ENCODE results near the gene ZC3HAV1L.

Gene ZC3HAV1L

DNA sequence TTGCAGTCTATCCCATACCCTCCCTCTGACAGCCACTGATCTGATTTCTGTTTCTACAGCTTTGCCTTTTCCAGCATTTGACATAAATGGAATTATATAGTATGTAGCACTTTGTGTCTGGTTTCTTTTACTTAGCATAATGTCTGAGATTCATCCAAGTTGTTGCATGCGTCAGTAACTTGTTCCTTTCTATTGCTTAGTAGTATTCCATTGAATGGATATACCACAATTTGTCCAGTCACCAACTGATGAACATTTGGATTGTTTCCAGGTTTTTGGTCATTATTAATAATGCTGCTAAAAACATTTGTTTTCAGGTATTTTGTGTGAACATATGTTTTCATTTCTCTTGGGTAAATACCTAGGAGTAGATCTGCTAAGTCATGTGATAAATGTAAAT lies 48.2 kb downstream of the ZC3HAV1L start:
- DNase-seq (ENCODE audit: low read depth): no peak
- no peak overlapping the region for H3K4me3 ChIP-seq (ENCODE audit: low read depth, low read length)
- TF ChIP-seq, protein P1, sequence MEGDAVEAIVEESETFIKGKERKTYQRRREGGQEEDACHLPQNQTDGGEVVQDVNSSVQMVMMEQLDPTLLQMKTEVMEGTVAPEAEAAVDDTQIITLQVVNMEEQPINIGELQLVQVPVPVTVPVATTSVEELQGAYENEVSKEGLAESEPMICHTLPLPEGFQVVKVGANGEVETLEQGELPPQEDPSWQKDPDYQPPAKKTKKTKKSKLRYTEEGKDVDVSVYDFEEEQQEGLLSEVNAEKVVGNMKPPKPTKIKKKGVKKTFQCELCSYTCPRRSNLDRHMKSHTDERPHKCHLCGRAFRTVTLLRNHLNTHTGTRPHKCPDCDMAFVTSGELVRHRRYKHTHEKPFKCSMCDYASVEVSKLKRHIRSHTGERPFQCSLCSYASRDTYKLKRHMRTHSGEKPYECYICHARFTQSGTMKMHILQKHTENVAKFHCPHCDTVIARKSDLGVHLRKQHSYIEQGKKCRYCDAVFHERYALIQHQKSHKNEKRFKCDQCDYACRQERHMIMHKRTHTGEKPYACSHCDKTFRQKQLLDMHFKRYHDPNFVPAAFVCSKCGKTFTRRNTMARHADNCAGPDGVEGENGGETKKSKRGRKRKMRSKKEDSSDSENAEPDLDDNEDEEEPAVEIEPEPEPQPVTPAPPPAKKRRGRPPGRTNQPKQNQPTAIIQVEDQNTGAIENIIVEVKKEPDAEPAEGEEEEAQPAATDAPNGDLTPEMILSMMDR (conservative IDR thresholded peaks at IDR 0.05; ENCODE audit: low read depth, low read length): no peak

DNA sequence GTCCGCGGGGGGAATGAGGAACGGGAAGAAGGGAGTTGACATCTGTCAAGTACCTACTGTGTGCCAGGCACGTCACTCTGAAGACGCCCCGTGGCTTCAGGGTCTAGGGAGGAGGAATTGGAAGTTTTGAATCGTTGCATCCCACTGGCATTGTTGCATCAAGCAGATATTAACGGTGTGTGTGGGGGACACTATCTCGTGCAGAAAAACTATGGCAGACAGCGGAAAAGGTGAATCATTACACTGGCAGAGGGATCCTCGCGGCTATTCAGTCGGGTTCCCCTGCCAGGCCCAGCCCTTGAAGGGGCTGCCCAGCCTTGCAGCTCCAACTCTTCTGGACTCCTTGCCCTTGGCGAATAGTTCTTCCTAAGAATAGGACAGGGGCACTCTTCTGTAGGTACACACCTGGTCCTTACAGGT lies 53.6 kb downstream of the ZC3HAV1L start:
- peak overlapping the region; percentile 69 for H3K4me3 ChIP-seq (ENCODE audit: low read depth, low read length)
- DNase-seq (ENCODE audit: low read depth): no peak
- TF ChIP-seq, protein P1 (conservative IDR thresholded peaks at IDR 0.05; ENCODE audit: low read depth, low read length): no peak

DNA sequence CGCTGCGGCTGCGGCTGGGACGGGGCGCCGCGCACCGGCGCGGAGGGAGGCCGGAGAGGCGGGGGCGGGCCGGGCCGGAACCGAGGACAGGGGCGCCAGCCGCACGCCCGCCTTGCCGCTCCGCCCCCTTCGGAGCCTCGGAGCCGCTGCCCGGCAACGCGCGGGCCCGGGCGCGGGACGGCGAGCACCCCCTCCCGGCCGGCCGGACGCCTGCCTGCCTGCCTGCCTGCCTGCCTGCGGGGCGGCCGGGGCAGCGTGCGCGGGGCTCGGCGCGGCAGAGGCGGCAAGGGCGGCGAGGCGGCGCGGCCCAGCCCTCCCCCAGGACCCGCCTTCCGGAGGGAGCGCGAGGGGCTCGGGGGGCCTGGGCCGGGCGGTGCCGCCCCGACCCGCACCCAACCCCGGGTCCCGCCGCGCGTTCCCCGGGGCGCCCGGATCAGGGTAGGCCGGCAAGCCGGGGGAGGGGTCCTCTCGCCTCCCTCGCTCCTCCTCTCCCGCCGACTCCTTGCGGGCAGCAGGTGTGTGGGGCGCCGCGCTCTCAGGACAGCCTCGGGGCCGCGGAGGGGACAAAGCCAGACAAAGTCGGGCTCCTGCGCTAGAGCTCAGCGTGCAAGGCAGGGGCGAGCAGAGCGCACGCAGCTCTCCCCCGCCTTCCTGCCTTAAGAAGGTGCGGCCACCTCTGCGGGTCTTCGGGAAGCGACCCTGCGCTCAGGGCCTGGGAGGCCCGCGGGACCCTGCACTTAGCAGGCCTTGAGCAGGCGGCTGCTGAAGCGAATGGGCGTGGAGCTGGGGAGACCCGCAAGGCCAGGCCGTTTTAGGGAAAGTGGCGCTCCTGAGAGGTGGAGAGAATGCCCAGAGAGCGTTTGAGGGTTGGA lies 54.3 kb downstream of the ZC3HAV1L start, which contains the start of gene KIAA1549:
Gene KIAA1549 (minus strand): TSS at position 58 of the 872 bp plus-strand sequence. CDS start 120 bp downstream, outside the sequence.
- TF ChIP-seq, protein P1 (conservative IDR thresholded peaks at IDR 0.05; ENCODE audit: low read depth, low read length): no peak
- peak within 1 kb of the TSS; percentile 69 for H3K4me3 ChIP-seq (ENCODE audit: low read depth, low read length)
- peak; percentile 64 for DNase-seq (ENCODE audit: low read depth)

DNA sequence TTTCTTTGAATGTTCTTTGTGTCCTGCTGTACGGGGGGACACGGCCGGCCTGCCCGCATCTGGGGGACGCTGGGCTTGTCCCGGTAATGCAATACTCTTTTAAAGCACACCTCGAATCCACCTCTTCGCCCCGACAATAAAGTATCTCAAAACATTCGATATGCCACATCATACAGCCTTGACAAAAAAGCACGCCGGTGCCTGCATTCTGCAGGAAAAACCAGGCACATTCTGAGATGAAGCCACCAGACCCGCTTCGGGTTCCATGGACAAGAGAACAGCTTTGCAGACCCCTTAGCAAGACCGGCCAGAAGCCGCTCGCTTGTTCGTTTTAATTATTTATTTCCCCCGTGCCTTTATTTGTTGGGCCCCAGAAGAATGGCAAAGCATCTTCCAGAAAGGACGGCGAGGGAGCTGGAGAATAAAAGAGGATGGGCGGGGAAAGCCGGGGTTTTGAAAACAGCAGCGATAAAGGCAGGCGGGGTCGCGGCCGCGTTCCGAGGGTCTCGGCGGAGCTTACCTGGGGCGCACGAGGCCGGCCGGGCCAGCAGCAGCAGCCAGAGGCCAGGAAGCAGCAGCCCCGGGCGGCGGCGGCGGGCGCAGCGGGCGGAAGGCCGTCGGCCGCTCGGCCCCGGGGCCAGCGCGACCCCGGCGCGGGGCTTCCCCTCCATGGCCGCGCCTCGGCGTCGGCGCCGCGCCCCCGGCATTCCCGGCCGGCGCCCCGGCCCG lies 55.1 kb downstream of the ZC3HAV1L start:
- H3K4me3 ChIP-seq (ENCODE audit: low read depth, low read length): peak overlapping the region; percentile 69
- DNase-seq (ENCODE audit: low read depth): no peak
- TF ChIP-seq, protein P1 (conservative IDR thresholded peaks at IDR 0.05; ENCODE audit: low read depth, low read length): no peak

DNA sequence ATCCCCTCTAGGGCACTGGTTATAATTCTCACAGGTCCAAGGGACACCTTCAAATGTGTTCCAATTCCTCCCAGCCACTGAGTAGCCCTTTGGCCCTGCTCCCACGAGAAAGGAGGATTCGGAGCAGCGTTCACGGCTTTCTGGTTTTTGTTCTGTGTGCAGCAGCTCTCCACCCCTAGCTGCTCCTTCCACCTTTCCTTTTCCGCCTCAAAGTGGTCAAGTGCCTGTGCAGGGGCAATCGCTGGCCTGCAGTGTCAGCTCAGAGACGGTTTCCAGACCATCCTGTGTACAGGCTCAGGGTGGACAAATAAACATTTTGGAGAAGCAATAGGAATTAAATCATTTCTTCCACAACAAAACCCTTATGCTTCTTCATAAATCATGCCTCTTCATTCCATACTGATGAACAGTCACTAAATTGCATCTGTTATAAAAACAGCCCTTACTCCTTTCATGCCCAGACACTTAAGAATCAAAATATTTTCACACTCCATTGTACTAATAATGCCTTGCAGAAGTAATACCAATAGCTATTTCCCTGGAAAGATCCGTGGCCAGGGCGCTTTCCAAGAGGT lies 55.8 kb downstream of the ZC3HAV1L start:
- TF ChIP-seq, protein P1 (conservative IDR thresholded peaks at IDR 0.05; ENCODE audit: low read depth, low read length): no peak
- peak overlapping the region; percentile 69 for H3K4me3 ChIP-seq (ENCODE audit: low read depth, low read length)
- DNase-seq (ENCODE audit: low read depth): peak; percentile 16

GRCh38 chr7:138979226-138979979 lies 56.4 kb downstream of the ZC3HAV1L start:
- DNase-seq (ENCODE audit: low read depth): peak; percentile 52

More at GRCh38 chr7:138979226-138979979, 56.4 kb downstream of the ZC3HAV1L start:
- TF ChIP-seq, protein P1 (conservative IDR thresholded peaks at IDR 0.05; ENCODE audit: low read depth, low read length): peak; percentile 38
- no peak overlapping the region for H3K4me3 ChIP-seq (ENCODE audit: low read depth, low read length)
